Pancreas (tissue), 10 donors: ENCODE results near the gene HAGHL. TPM values are rescaled to one million over a fixed set of nuclear protein-coding genes. Genes with fewer than 3 reads are reported as not detected.

Experiments
- ATAC-seq, 4 donors: fragments of 200-7000 bp; cut with Tn5 transposase; one replicate each; pipeline versions ENCODE4 v1.8.0 to v1.9.1; 2020; ENCODE audit warnings: mild to moderate bottlenecking in 4 of 4, moderate library complexity in 4 of 4
- DNase-seq, 6 donors: peaks; one replicate each; pipeline ENCODE4 v3.0.0-alpha.2; 2020
- FAIRE-seq: peaks from 2 replicates; lab custom pipeline; 2012; peaks lifted over from hg19 to GRCh38; lab: Jason Lieb, UNC
- H3K27ac ChIP-seq, 4 donors: fragments of 200-600 bp; sonication (generic); 1 replicate in 3 of 4; 2 replicates in 1 of 4; pipeline versions ENCODE4 v1.5.0 to v1.8.0; 2020
- H3K27me3 ChIP-seq, 4 donors: fragments of 200-600 bp; one replicate each; pipeline ENCODE4 v1.8.0; 2021
- H3K36me3 ChIP-seq, 3 donors: fragments of 200-600 bp; sonication (generic) in 1 of 3; one replicate each; pipeline versions ENCODE4 v1.5.0 to v1.8.0; 2020 to 2021
- H3K4me1 ChIP-seq, 3 donors: fragments of 200-600 bp; one replicate each; pipeline ENCODE4 v1.8.0; 2021
- H3K4me3 ChIP-seq, 4 donors: fragments of 200-600 bp; sonication (generic) in 2 of 4; one replicate each; pipeline versions ENCODE4 v1.5.0 to v1.8.0; 2020 to 2021
- H3K9me3 ChIP-seq, 4 donors: fragments of 200-600 bp; one replicate each; pipeline ENCODE4 v1.8.0; 2021
- WGBS, 2 donors: extraction: QIAGEN DNeasy Blood & Tissue Kit; methylation state at CpG; one replicate each; pipeline ENCODE4 v1.1.7; 2013; 5-methylcytosine and 5-hydroxymethylcytosine counted together
- intact Hi-C, 3 donors: fragments of 100-400 bp; cut with DNase I; formaldehyde crosslinking; loops; one replicate each; pipeline versions ENCODE4 v1.11.1 to v1.14.2; 2022
- polyA plus RNA-seq, 2 donors: library from polyadenylated mRNA; stranded (reverse); fragments of 200-250 nt; gene quantifications; one replicate each; pipeline ENCODE4 v1.2.3, GENCODE V29; 2013
- total RNA-seq, 6 donors: library from RNA; stranded (reverse); fragmentation: NEBNext Ultra II Directional in 4 of 6; extraction: Animal tissue kit (Norgen Biotek cat#: 25700) in 4 of 6; gene quantifications; one replicate each; pipeline versions ENCODE4 v1.2.1 to v1.2.4, GENCODE V29; 2021 to 2023
- TF ChIP-seq, protein P1 (sequence below), 4 donors: fragments of 200-600 bp; sonication (generic) in 3 of 4; IDR thresholded peaks; one replicate each; pipeline versions ENCODE4 v1.5.0 to v1.8.0; 2021; ENCODE audit warnings: antibody characterized with exemption in 4 of 4
- donor health status: healthy with polysubstance abuse.
- donor health status: DM: no; HTN: no; CAD: no; lungs with moderate emphysema.
- donor health status: DM: no; HTN: no; CAD: no.
- donor health status: control.
- donor health status: control.
- donor health status: Bipolar disorder and iron deficiency.
- donor health status: DM: yes; HTN: yes; CAD: no.
- donor health status: DM: no; HTN: no; CAD: no.
- donor health status: DM: no; HTN: no; CAD: no.
- donor health status: DM: yes; HTN: yes; CAD: no.

HAGHL gene
- total and polyA plus RNA-seq, 8 donors = 0.47 to 17.5 (median 1.6) TPM

DNA sequence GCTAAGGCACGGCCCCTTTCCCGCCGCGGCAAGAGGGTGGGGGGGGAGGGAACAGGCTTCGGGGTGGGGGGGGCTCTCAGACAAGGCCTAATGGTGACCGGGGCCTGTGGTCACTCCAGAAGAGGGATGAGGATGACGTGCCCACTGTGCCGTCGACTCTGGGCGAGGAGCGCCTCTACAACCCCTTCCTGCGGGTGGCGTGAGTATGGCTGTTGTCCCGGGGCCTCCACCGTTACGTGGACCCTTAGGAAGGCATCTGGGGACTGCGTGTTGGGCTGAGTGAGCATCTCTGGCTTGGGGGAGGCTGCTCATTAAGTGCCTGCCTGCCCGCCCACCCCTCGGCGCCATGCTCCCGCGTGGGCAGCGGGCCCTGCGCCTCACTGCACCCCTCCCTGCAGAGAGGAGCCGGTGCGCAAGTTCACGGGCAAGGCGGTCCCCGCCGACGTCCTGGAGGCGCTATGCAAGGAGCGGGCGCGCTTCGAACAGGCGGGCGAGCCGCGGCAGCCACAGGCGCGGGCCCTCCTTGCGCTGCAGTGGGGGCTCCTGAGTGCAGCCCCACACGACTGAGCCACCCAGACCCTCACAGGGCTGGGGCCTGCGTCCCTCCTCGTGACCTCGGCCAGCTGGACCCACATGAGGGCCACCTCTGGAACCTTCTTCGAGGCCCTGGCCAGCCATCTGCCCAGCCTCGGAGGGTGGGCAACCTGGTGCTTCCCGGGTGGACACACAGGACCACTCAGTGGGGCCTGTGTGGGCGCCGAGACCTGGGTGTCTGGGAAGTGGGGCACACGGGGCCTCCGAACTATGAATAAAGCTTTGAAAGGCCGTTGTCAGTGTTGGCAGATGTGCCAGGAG, 2.2 kb downstream of the HAGHL start:
- 49 to 57% methylated on average over 53 to 55 of the region's 55 CpGs for WGBS, 2 donors
- intact Hi-C loops = no loop called here
- ATAC-seq = no peak
- Histone ChIP-seq H3K27me3 (no peaks in the 10 kb centered on the region), H3K4me1 (peaks cover 9 to 16% (median 14%) of the 10 kb centered on the region in 3 donors), H3K4me3 (no peak overlapping the region), H3K36me3 (peaks cover 0 to 19% (median 0%) of the 10 kb centered on the region in 3 donors), H3K27ac (no peak overlapping the region), H3K9me3 (no peaks in the 10 kb centered on the region)
- FAIRE-seq = no peak
- DNase-seq = peak in 5 of 6 donors; percentile 7 to 79 (median 46)
- TF ChIP-seq, protein P1, sequence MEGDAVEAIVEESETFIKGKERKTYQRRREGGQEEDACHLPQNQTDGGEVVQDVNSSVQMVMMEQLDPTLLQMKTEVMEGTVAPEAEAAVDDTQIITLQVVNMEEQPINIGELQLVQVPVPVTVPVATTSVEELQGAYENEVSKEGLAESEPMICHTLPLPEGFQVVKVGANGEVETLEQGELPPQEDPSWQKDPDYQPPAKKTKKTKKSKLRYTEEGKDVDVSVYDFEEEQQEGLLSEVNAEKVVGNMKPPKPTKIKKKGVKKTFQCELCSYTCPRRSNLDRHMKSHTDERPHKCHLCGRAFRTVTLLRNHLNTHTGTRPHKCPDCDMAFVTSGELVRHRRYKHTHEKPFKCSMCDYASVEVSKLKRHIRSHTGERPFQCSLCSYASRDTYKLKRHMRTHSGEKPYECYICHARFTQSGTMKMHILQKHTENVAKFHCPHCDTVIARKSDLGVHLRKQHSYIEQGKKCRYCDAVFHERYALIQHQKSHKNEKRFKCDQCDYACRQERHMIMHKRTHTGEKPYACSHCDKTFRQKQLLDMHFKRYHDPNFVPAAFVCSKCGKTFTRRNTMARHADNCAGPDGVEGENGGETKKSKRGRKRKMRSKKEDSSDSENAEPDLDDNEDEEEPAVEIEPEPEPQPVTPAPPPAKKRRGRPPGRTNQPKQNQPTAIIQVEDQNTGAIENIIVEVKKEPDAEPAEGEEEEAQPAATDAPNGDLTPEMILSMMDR (IDR thresholded peaks at IDR 0.05) = no peak

DNA sequence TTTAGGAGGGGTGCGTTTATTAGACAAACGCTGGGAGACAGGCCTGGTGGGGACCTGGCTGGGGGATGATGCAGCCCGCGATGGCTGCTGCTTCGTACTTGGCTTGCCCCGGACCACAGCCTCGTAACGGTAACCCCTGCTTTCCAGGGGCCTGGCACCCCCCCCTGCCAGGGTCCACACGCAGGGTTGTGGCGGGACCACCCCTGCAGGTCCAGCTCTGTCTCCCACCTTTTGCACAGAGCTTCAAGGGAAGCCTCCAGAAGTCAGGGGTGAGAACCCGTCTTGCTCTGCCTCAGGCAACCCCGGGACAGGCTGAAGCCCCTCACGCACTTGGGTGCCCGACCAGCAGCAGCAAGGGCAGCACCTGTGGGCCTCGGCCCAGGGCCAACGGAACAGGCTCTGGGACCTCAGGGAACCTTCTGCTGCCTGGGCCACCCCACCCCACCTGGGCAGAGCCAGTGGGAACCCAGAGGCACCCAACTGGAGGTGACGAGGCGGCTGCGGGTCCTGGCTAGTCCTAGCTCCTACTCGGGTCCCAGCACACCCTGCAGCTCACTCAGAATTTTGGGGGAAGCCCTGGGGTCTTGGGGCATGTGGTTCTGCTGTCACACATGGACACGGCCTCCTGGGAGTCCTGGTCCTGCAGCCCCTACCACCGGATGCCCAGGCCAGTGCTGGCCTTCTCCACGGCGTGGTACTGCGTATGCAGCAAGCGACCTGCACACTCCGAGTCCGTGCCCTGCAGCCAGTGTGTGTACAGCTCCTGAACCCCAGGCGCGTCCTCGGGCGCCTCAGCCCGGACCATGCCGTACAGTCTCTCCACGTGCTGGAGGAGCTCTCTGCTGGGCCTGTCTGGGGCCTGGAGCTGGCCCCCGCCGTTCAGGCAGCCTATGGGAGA, 3.1 kb downstream of the HAGHL start:
- intact Hi-C loops = no loop called here
- Histone ChIP-seq H3K4me1 (peaks cover 9 to 16% (median 14%) of the 10 kb centered on the region in 3 donors), H3K9me3 (no peaks in the 10 kb centered on the region), H3K27me3 (no peaks in the 10 kb centered on the region), H3K27ac (no peak overlapping the region), H3K36me3 (peaks cover 0 to 19% (median 0%) of the 10 kb centered on the region in 3 donors), H3K4me3 (no peak overlapping the region)
- TF ChIP-seq, protein P1 (IDR thresholded peaks at IDR 0.05) = no peak
- peak in 4 of 6 donors; percentile 19 to 84 (median 42) for DNase-seq
- WGBS, 2 donors = 86 to 89% methylated on average over 37 of the region's 37 CpGs
- FAIRE-seq = no peak
- ATAC-seq = no peak

DNA sequence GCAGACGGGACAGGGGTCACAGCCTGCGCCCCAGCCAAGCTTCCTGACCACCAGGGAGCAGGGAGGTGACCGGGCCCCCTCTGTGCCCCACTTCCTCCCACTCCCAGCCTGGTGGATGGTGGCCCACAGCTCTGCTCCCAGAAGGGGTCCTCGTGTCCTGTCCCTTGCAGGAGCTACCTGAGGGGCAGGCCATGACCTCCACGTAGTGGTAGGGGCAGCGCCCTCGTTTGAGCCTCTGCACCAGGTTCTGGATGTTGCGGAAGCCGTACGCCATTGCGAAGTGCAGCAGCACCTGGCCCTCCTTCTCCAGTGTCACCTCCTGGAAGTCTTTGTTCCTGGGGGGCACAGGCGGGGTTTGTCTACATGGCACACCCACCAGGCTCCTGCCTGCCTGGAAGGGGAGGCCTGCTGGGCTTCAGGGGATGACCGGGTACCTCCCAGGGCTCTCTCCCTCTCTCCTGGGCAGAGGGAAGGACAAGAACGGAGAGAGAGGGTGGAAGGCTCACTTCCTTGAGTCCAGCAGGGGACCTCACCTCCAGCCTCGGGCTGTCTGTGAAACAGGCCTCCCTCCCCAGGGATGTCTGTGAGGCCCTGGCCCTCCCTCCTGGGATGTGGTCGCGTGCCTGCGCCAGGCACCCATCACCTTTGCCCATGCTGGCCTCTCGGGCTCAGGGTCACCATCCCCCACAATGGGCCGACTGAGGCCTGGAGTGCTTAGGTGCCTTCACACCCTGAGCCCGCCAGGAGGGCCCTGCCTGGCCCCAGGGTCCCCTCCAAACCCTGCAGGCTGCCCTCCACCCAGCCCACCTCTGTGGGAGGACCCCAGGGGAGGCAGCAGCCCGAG, 4.0 kb downstream of the HAGHL start:
- H3K27me3 ChIP-seq = no peaks in the 10 kb centered on the region
- DNase-seq (peak in 3 of 6 donors; percentile 18 to 74 (median 50)), FAIRE-seq (no peak), ATAC-seq (no peak)
- intact Hi-C loops = no loop called here
- H3K9me3 ChIP-seq = no peaks in the 10 kb centered on the region
- peaks cover 9 to 16% (median 14%) of the 10 kb centered on the region in 3 donors for H3K4me1 ChIP-seq
- TF ChIP-seq, protein P1 (IDR thresholded peaks at IDR 0.05) = no peak
- no peak overlapping the region for H3K4me3 ChIP-seq
- WGBS, 2 donors = 88 to 92% methylated on average over 21 to 22 of the region's 22 CpGs
- no peak overlapping the region for H3K27ac ChIP-seq
- peaks cover 0 to 24% (median 0%) of the 10 kb centered on the region in 3 donors for H3K36me3 ChIP-seq

DNA sequence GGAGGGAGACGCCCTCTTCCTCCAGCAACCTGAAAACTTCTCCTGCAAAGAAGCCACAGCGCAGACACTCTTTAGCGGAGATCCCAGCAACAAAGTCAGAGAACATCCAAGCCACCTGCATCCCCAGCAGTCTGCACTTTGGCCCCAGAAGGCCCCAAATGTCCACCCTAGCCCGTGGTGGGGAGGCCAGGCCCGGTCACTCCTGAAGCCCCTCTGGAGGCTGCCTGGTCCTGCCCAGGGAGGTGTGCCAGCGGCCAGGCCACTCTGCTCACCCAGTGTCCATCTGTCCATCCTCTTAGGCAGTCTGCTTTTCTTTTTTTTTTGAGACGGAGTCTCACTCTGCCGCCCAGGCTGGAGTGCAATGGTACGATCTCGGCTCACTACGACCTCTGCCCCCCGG, 5.4 kb downstream of the HAGHL start:
- intact Hi-C loops = no loop called here
- H3K4me3 ChIP-seq = no peak overlapping the region
- peaks cover 0 to 32% (median 0%) of the 10 kb centered on the region in 3 donors for H3K36me3 ChIP-seq
- no peaks in the 10 kb centered on the region for H3K27me3 ChIP-seq
- no peak for FAIRE-seq
- peaks cover 6 to 13% (median 11%) of the 10 kb centered on the region in 3 donors for H3K4me1 ChIP-seq
- no peak for DNase-seq
- no peaks in the 10 kb centered on the region for H3K9me3 ChIP-seq
- H3K27ac ChIP-seq = no peak overlapping the region
- ATAC-seq = no peak
- TF ChIP-seq, protein P1 (IDR thresholded peaks at IDR 0.05) = no peak
- whole genome bisulfite sequencing, 2 donors = 95% methylated on average over 12 of the region's 12 CpGs
